K562 (cell line): Measurements from ENCODE around the gene RNF4. TPM values are rescaled to one million over a fixed set of nuclear protein-coding genes. Genes with fewer than 3 reads are reported as not detected.

Source experiments
- ATAC-seq: fragments of 200-7000 bp; cut with Tn5 transposase; 3 replicates; pipeline ENCODE4 v1.9.1; 2020; ENCODE audit warnings: moderate library complexity
- BruUV-seq: library from RNA; stranded (reverse); fragments of 400-500 nt; replicated peaks from 2 replicates; lab custom pipeline; 2021; lab: Mats Ljungman, UMichigan
- CTCF ChIA-PET: fragments of 300-600 bp; formaldehyde crosslinking; extraction: SDS; loops from one replicate; lab custom pipeline; 2021; ENCODE audit warnings: low intra/inter-chr PET ratio; lab: Yijun Ruan, JAX
- POLR2A ChIA-PET: fragments of 300-600, 350-650 bp; sonication (Branson Sonifier 250); formaldehyde crosslinking; extraction: SDS; loops from one replicate; lab custom pipeline; 2021; ENCODE audit warnings: antibody characterized with exemption, inconsistent platforms; lab: Yijun Ruan, JAX
- DNase-seq, 4 experiments: peaks; one replicate each; pipeline versions ENCODE4 v3.0.0 to v3.0.0-alpha.2; 2011 to 2018; ENCODE audit warnings: low spot score in 3 of 4, mixed read lengths in 3 of 4; ENCODE audit errors: extremely low read depth in 1 of 4
- FAIRE-seq: peaks from 2 replicates; lab custom pipeline; 2011; peaks lifted over from hg19 to GRCh38; lab: Jason Lieb, UNC
- H2AFZ ChIP-seq: 2 replicates; pipeline ENCODE4 v1.6.0; 2011; ENCODE audit warnings: low read depth, low read length, control low read depth, inconsistent platforms
- H3K27ac ChIP-seq: fragments of 200-600 bp; 3 replicates; pipeline ENCODE4 v1.8.0; 2011; ENCODE audit warnings: low read depth, mild to moderate bottlenecking, control low read depth, inconsistent platforms, low read length, moderate library complexity, mixed read lengths; ENCODE audit errors: extremely low read depth
- H3K27me3 ChIP-seq, 2 experiments: fragments of 300-600 bp in 1 of 2; 2 replicates in 1 of 2; 3 replicates in 1 of 2; pipeline versions ENCODE4 v1.6.0 to v1.8.0; 2011; ENCODE audit warnings: inconsistent platforms in 2 of 2, low read length in 2 of 2, mild to moderate bottlenecking in 1 of 2, mixed read lengths in 1 of 2, moderate library complexity in 1 of 2; ENCODE audit not compliant: control insufficient read depth in 2 of 2, insufficient read depth in 2 of 2
- H3K36me3 ChIP-seq: fragments of 300-600 bp; 3 replicates; pipeline ENCODE4 v1.8.0; 2011; ENCODE audit warnings: mild to moderate bottlenecking, low read length, inconsistent platforms; ENCODE audit not compliant: control insufficient read depth, insufficient read depth
- H3K4me1 ChIP-seq, 2 experiments: fragments of 200-600 bp in 1 of 2; replicated peaks in 1 of 2; 2 replicates in 1 of 2; 3 replicates in 1 of 2; pipeline versions ENCODE4 v1.5.1 to v1.8.0; 2011; ENCODE audit warnings: inconsistent platforms in 2 of 2, low read length in 2 of 2, mild to moderate bottlenecking in 1 of 2, mixed read lengths in 1 of 2, moderate library complexity in 1 of 2; ENCODE audit not compliant: control insufficient read depth in 2 of 2, insufficient read depth in 2 of 2
- H3K4me2 ChIP-seq: 2 replicates; pipeline ENCODE4 v1.6.1; 2011; ENCODE audit warnings: low read length, control low read depth, inconsistent platforms, mixed read lengths; ENCODE audit not compliant: insufficient read depth
- H3K4me3 ChIP-seq: fragments of 200-600 bp; sonication (generic), shearing (Covaris generic); 2 replicates; pipeline ENCODE4 v1.5.1; 2016; ENCODE audit warnings: control low read depth, inconsistent platforms
- H3K79me2 ChIP-seq: fragments of 200-600 bp; 3 replicates; pipeline ENCODE4 v1.8.0; 2011; ENCODE audit warnings: low read length, inconsistent platforms; ENCODE audit not compliant: control insufficient read depth, insufficient read depth
- H3K9ac ChIP-seq, 2 experiments: 2 replicates each; pipeline versions ENCODE4 v1.6.0 to v1.6.1; 2011; ENCODE audit warnings: low read depth in 2 of 2, low read length in 2 of 2, control low read depth in 1 of 2, inconsistent platforms in 1 of 2, mild to moderate bottlenecking in 1 of 2, mixed read lengths in 1 of 2; ENCODE audit not compliant: insufficient read depth in 1 of 2
- H3K9me1 ChIP-seq: one replicate; pipeline ENCODE4 v1.6.0; 2011; ENCODE audit warnings: inconsistent platforms, mild to moderate bottlenecking, low read length, moderate library complexity; ENCODE audit not compliant: control insufficient read depth, insufficient read depth
- H3K9me3 ChIP-seq: replicated peaks from 2 replicates; pipeline ENCODE4 v1.5.1; 2011; ENCODE audit warnings: low read depth, low read length, inconsistent platforms; ENCODE audit not compliant: control insufficient read depth, insufficient read depth
- H4K20me1 ChIP-seq: replicated peaks from 2 replicates; pipeline ENCODE4 v1.6.1; 2011; ENCODE audit warnings: low read length, inconsistent platforms, mixed read lengths; ENCODE audit not compliant: control insufficient read depth, insufficient read depth
- DACH1 ChIP-seq: fragments of 450-650 bp; IDR thresholded peaks from 2 replicates; pipeline ENCODE4 v1.6.1; 2018; ENCODE audit not compliant: partially characterized antibody
- E2F4 ChIP-seq: sonication (generic); formaldehyde crosslinking; IDR thresholded peaks from 2 replicates; pipeline ENCODE4 v1.8.0; 2022; ENCODE audit warnings: mild to moderate bottlenecking, low read depth, missing genetic modification reagents
- ELF2 ChIP-seq: fragments of 250-450 bp; sonication (Bioruptor Pico); IDR thresholded peaks from 2 replicates; pipeline ENCODE4 v1.5.0; 2021; ENCODE audit warnings: mild to moderate bottlenecking
- ILF3 ChIP-seq: fragments of 450-650 bp; IDR thresholded peaks from 2 replicates; pipeline ENCODE4 v1.6.1; 2018; ENCODE audit warnings: antibody characterized with exemption, mild to moderate bottlenecking, moderate library complexity, borderline replicate concordance
- KDM1A ChIP-seq, 2 experiments: fragments of 450-650 bp; IDR thresholded peaks; 2 replicates each; pipeline ENCODE4 v1.6.1; 2016; ENCODE audit warnings: mild to moderate bottlenecking in 2 of 2
- KLF16 ChIP-seq: IDR thresholded peaks from 2 replicates; pipeline ENCODE4 v1.6.1; 2016; ENCODE audit warnings: antibody characterized with exemption
- MTF1 ChIP-seq: fragments of 250-450 bp; sonication (Bioruptor Pico); IDR thresholded peaks from 2 replicates; pipeline ENCODE4 v1.9.0; 2021; ENCODE audit warnings: moderate library complexity, mild to moderate bottlenecking, inconsistent platforms, borderline replicate concordance
- MYC ChIP-seq, 2 experiments: fragments of 250-450 bp in 1 of 2; sonication (Bioruptor Pico) in 1 of 2; IDR thresholded peaks; 2 replicates each; pipeline versions ENCODE4 v1.5.1 to v1.6.1; 2012 to 2021; ENCODE audit warnings: low read depth in 2 of 2, borderline replicate concordance in 1 of 2, improper control_type of control experiment in 1 of 2, low read length in 1 of 2, mild to moderate bottlenecking in 1 of 2, moderate library complexity in 1 of 2
- PML ChIP-seq: IDR thresholded peaks from 2 replicates; pipeline ENCODE4 v1.6.1; 2012; ENCODE audit warnings: low read length, inconsistent platforms
- PTRF ChIP-seq: fragments of 450-650 bp; IDR thresholded peaks from 2 replicates; pipeline ENCODE4 v1.6.1; 2016; ENCODE audit warnings: mild to moderate bottlenecking, missing genetic modification characterization, missing compliant biosample characterization
- SP1 ChIP-seq: sonication (generic); formaldehyde crosslinking; IDR thresholded peaks from 2 replicates; pipeline ENCODE4 v1.8.1; 2022; ENCODE audit warnings: mild to moderate bottlenecking, missing genetic modification reagents
- USF1 ChIP-seq: sonication (generic); formaldehyde crosslinking; IDR thresholded peaks from 2 replicates; pipeline ENCODE4 v1.9.0; 2022; ENCODE audit warnings: mild to moderate bottlenecking, missing genetic modification reagents
- ZKSCAN3 ChIP-seq: fragments of 250-450 bp; sonication (Bioruptor Pico); IDR thresholded peaks from 2 replicates; pipeline ENCODE4 v1.4.0; 2020
- ZNF740 ChIP-seq, 3 experiments: fragments of 200-800 bp in 1 of 3; sonication (Bioruptor generic) in 1 of 3; sonication (generic) in 1 of 3; formaldehyde crosslinking in 1 of 3; IDR thresholded peaks; 2 replicates each; pipeline versions ENCODE4 v1.6.1 to v1.8.0; 2016 to 2022; ENCODE audit warnings: mild to moderate bottlenecking in 2 of 3, missing compliant biosample characterization in 2 of 3, missing genetic modification characterization in 2 of 3, missing genetic modification reagents in 1 of 3
- WGBS: fragments of 100-300 bp; shearing (Covaris generic); methylation state at CpG from one replicate; pipeline ENCODE4 v1.1.6; 2016; ENCODE audit warnings: low coverage, mixed read lengths; ENCODE audit not compliant: insufficient coverage; ENCODE audit errors: missing lambda C conversion rate; 5-methylcytosine and 5-hydroxymethylcytosine counted together
- in situ Hi-C: fragments of 300-500 bp; cut with MboI; formaldehyde crosslinking; loops from 4 replicates; pipeline ENCODE4 v1.15.0; 2018; ENCODE audit warnings: inconsistent platforms, mixed read lengths
- intact Hi-C: fragments of 100-400 bp; cut with micrococcal nuclease; formaldehyde crosslinking; loops from 2 replicates; pipeline ENCODE4 v1.14.2; 2022
- polyA plus RNA-seq, 8 experiments: library from polyadenylated mRNA; depleted of rRNA in 4 of 8; stranded (reverse) in 5 of 8; unstranded in 3 of 8; fragments of >200 nt; fragmentation: Nextera tagmentation in 2 of 8; fragmentation: Illumina TruSeq in 1 of 8; extraction: Ambion mirVana in 2 of 8; extraction: Trizol in 1 of 8; gene quantifications; 2 replicates each; pipeline versions ENCODE4 v1.2.1 to v1.2.3, GENCODE V29; 2011 to 2014; ENCODE audit warnings: inconsistent platforms in 1 of 8, missing spikeins in 1 of 8
- total RNA-seq, 7 experiments: library from RNA; depleted of rRNA in 6 of 7; stranded (reverse); fragments of >200 nt in 6 of 7; fragmentation: Illumina TruSeq in 2 of 7; extraction: Trizol in 2 of 7; gene quantifications; 2 replicates each; pipeline versions ENCODE4 v1.2.1 to v1.2.3, GENCODE V29; 2011 to 2021; ENCODE audit warnings: low replicate concordance in 1 of 7

Gene RNF4
- total and polyA plus RNA-seq, 9 of the 15 experiments (the other 6 are each of a cell fraction or from before 2014, with no cell fraction given), result 19.2 to 59.3 (median 44.8) TPM

GRCh38 chr4:2551118-2551517, 82.2 kb downstream of the RNF4 start:
- Histone ChIP-seq H3K4me1 (no peaks in the 10 kb centered on the region; a peak in 2 of 5 replicates), H2AFZ (no peak overlapping the region)
- CTCF ChIA-PET, result no interaction called here

GRCh38 chr4:2552806-2553205, 83.9 kb downstream of the RNF4 start:
- Histone ChIP-seq H3K9me3 (0 out of 2 replicates have a peak, but pooled peaks cover 2% of the 10 kb centered on the region), H4K20me1 (peaks cover 3% of the 10 kb centered on the region; the same call in 1 of the 2 replicates), H3K4me3 (no peak overlapping the region), H3K4me1 (no peaks in the 10 kb centered on the region; a peak in 2 of 5 replicates), H3K79me2 (peaks cover 91% of the 10 kb centered on the region), H3K36me3 (no peaks in the 10 kb centered on the region; the same call in 2 of the 3 replicates), H3K9ac (no peak overlapping the region), H3K4me2 (no peak overlapping the region), H3K27me3 (no peaks in the 10 kb centered on the region), H3K9me1 (no peaks in the 10 kb centered on the region), H3K27ac (no peak overlapping the region), H2AFZ (no peak overlapping the region)
- no TSS peak for BruUV-seq
- WGBS, result 92% methylated on average over 2 of the region's 11 CpGs
- DNase-seq (no peak), ATAC-seq (no peak), FAIRE-seq (no peak)
- ChIA-PET POLR2A (interaction anchor here (1.6 to 2.9 kb wide), 2 partner anchors 11 to 15 kb away, joined by 4 to 11 read pairs; no protein-coding TSS in a partner anchor), CTCF (no interaction called here)
- in situ Hi-C loops, result no loop called here
- intact Hi-C loops, result no loop called here
- no peak for TF ChIP-seq E2F4 (CRISPR knock-in tag)
- no peak for TF ChIP-seq SP1
- TF ChIP-seq ZKSCAN3 (CRISPR knock-in tag), result no peak
- no peak for TF ChIP-seq DACH1
- TF ChIP-seq ILF3, result no peak
- no peak for TF ChIP-seq ELF2
- TF ChIP-seq KLF16, result no peak
- TF ChIP-seq PTRF (tag), result no peak
- TF ChIP-seq MTF1 (CRISPR knock-in tag), result no peak
- TF ChIP-seq USF1, result no peak
- no peak for TF ChIP-seq MYC (IDR thresholded peaks at IDR 0.05; ENCODE audit: low read depth, low read length)
- TF ChIP-seq MYC (CRISPR knock-in tag; IDR thresholded peaks at IDR 0.05; ENCODE audit: borderline replicate concordance, low read depth), result no peak
- no peak for TF ChIP-seq ZNF740 (CRISPR knock-in tag; IDR thresholded peaks at IDR 0.05)
- TF ChIP-seq ZNF740 (tag; IDR thresholded peaks at IDR 0.05), result no peak

More at GRCh38 chr4:2551118-2551517, 82.2 kb downstream of the RNF4 start:
- ATAC-seq (no peak), FAIRE-seq (no peak), DNase-seq (no peak)
- H3K9me1 ChIP-seq, result no peaks in the 10 kb centered on the region
- TF ChIP-seq PML, result no peak
- TF ChIP-seq KDM1A (IDR thresholded peaks at IDR 0.05), result peak; percentile 53 to 55; a peak in 3 of 4 replicates
- H3K27me3 ChIP-seq, result no peaks in the 10 kb centered on the region
- peaks cover 92% of the 10 kb centered on the region for H3K79me2 ChIP-seq
- 0 out of 2 replicates have a peak, but pooled peaks cover 2% of the 10 kb centered on the region for H3K9me3 ChIP-seq
- no peak overlapping the region for H3K27ac ChIP-seq
- no peak overlapping the region for H3K9ac ChIP-seq
- POLR2A ChIA-PET, result interaction anchor here (0.6 to 1.2 kb wide), 3 partner anchors 10 to 279 kb away, joined by 3 to 4 read pairs (median 3); no protein-coding TSS in a partner anchor
- intact Hi-C loops (no loop called here), in situ Hi-C loops (no loop called here)
- peaks cover 2% of the 10 kb centered on the region; the same call in 1 of the 3 replicates for H3K36me3 ChIP-seq
- no peaks in the 10 kb centered on the region; the same call in 1 of the 2 replicates for H4K20me1 ChIP-seq
- no TSS peak for BruUV-seq
- H3K4me3 ChIP-seq, result no peak overlapping the region
- no peak overlapping the region for H3K4me2 ChIP-seq
